Measurements from ENCODE around the gene ATP9B. TPM values are rescaled to one million over a fixed set of nuclear protein-coding genes. Genes with fewer than 3 reads are reported as not detected.

Gene ATP9B
- total RNA-seq, 2 experiments from 2014 or later: 15.9 to 16.6 TPM

GRCh38 chr18:79336556-79337142 is 267.5 kb downstream of the ATP9B start:
- H3K27ac Mint-ChIP-seq: no peak overlapping the region
- peaks cover 23% of the 10 kb centered on the region for H3K36me3 Mint-ChIP-seq
- POLR2A ChIA-PET: no interaction called here
- H3K4me1 Mint-ChIP-seq (ENCODE audit: low read depth): no peaks in the 10 kb centered on the region
- peaks cover 8% of the 10 kb centered on the region for H3K9me3 Mint-ChIP-seq
- DNase-seq: no peak
- intact Hi-C loops (cut with micrococcal nuclease): no loop called here
- no peaks in the 10 kb centered on the region for H3K27me3 Mint-ChIP-seq
- no peak overlapping the region for H3K4me3 Mint-ChIP-seq
- CTCF ChIA-PET: no interaction called here

GRCh38 chr18:79337184-79337583 is 268.0 kb downstream of the ATP9B start:
- ChIA-PET CTCF (no interaction called here), POLR2A (no interaction called here)
- no peaks in the 10 kb centered on the region for H3K4me1 Mint-ChIP-seq (ENCODE audit: low read depth)
- peaks cover 8% of the 10 kb centered on the region for H3K9me3 Mint-ChIP-seq
- peaks cover 23% of the 10 kb centered on the region for H3K36me3 Mint-ChIP-seq
- intact Hi-C loops (cut with micrococcal nuclease): no loop called here
- DNase-seq: no peak
- H3K27ac Mint-ChIP-seq: no peak overlapping the region
- H3K27me3 Mint-ChIP-seq: no peaks in the 10 kb centered on the region
- H3K4me3 Mint-ChIP-seq: no peak overlapping the region

GRCh38 chr18:79337620-79338019 is 268.4 kb downstream of the ATP9B start:
- intact Hi-C loops (cut with micrococcal nuclease): no loop called here
- Mint-ChIP-seq H3K36me3 (peaks cover 23% of the 10 kb centered on the region), H3K4me3 (no peak overlapping the region), H3K27ac (no peak overlapping the region), H3K9me3 (peaks cover 8% of the 10 kb centered on the region), H3K27me3 (no peaks in the 10 kb centered on the region), H3K4me1 (ENCODE audit: low read depth) (no peaks in the 10 kb centered on the region)
- DNase-seq: no peak
- ChIA-PET POLR2A (no interaction called here), CTCF (no interaction called here)

- Mint-ChIP-seq H3K9me3 (peaks cover 8% of the 10 kb centered on the region), H3K27ac (no peak overlapping the region), H3K27me3 (no peaks in the 10 kb centered on the region), H3K4me1 (ENCODE audit: low read depth) (no peaks in the 10 kb centered on the region), H3K36me3 (peaks cover 23% of the 10 kb centered on the region), H3K4me3 (no peak overlapping the region)
- ChIA-PET POLR2A (no interaction called here), CTCF (no interaction called here)
- no peak for DNase-seq
- intact Hi-C loops (cut with micrococcal nuclease): no loop called here
These were observed 270.1 kb downstream of the ATP9B start for GRCh38 chr18:79339094-79339908.

DNA sequence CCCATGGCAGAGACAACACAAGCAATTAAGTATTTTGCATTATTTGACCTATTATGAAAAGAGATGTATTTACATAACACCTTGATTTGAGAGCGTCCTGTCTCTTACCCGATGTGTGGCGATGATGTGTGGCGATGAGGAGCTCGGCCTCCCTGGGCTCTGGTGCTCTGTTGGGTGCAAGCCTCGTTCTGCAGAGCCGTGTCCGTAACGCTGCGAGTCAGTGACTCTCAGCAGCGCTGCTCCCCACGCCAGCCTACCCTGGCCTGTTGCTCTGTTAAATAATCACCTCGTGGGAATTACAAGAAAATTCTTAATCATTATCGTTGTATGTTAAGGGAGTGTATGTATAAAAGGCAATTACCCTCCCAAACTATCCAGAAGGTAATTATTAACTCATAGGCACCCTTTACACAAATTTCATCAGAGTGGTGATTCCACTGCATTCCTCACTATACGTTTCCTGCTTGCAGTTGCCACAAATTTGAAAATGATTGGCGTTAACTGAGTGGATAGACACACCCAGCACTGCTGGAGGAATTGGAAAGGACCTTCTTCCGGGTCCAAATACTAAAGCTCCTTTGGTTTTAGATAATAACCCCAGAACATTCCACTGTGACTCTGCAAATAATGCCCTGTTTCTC is 274.5 kb downstream of the ATP9B start:
- CTCF ChIA-PET: no interaction called here
- peaks cover 29% of the 10 kb centered on the region for H3K36me3 Mint-ChIP-seq

GRCh38 chr18:79344208-79344581 is 275.0 kb downstream of the ATP9B start:
- H3K27me3 Mint-ChIP-seq: no peaks in the 10 kb centered on the region
- DNase-seq: no peak
- CTCF ChIA-PET: no interaction called here
- peaks cover 1% of the 10 kb centered on the region for H3K9me3 Mint-ChIP-seq
- H3K27ac Mint-ChIP-seq: no peak overlapping the region
- H3K36me3 Mint-ChIP-seq: peaks cover 25% of the 10 kb centered on the region
- H3K4me1 Mint-ChIP-seq (ENCODE audit: low read depth): no peaks in the 10 kb centered on the region
- intact Hi-C loops (cut with micrococcal nuclease): no loop called here
- POLR2A ChIA-PET: no interaction called here
- no peak overlapping the region for H3K4me3 Mint-ChIP-seq

More for the DNA sequence above, 274.5 kb downstream of the ATP9B start:
- POLR2A ChIA-PET: no interaction called here
- no peak for DNase-seq
- Mint-ChIP-seq H3K27ac (no peak overlapping the region), H3K4me3 (no peak overlapping the region), H3K27me3 (no peaks in the 10 kb centered on the region), H3K9me3 (peaks cover 6% of the 10 kb centered on the region), H3K4me1 (ENCODE audit: low read depth) (no peaks in the 10 kb centered on the region)
- intact Hi-C loops (cut with micrococcal nuclease): no loop called here

DNA sequence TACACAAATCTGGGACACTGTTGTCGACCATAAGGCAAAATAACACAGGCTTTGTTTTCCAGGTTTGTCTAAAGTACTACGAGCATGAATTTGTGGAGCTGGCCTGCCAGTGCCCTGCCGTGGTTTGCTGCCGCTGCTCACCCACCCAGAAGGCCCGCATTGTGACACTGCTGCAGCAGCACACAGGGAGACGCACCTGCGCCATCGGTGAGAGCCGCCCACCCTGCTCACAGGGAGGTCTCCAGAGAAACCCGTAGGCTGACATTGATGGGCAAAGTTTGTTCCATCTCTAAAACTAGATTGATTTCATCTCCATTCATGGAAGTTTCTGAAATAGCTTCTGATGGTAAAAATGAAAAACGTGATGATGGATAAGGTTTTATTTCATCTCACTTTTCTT is 276.2 kb downstream of the ATP9B start:
- Mint-ChIP-seq H3K9me3 (no peaks in the 10 kb centered on the region), H3K4me1 (ENCODE audit: low read depth) (no peaks in the 10 kb centered on the region), H3K27ac (no peak overlapping the region), H3K4me3 (no peak overlapping the region), H3K36me3 (peaks cover 22% of the 10 kb centered on the region), H3K27me3 (no peaks in the 10 kb centered on the region)
- no peak for DNase-seq
- ChIA-PET CTCF (no interaction called here), POLR2A (no interaction called here)
- intact Hi-C loops (cut with micrococcal nuclease): no loop called here

DNA sequence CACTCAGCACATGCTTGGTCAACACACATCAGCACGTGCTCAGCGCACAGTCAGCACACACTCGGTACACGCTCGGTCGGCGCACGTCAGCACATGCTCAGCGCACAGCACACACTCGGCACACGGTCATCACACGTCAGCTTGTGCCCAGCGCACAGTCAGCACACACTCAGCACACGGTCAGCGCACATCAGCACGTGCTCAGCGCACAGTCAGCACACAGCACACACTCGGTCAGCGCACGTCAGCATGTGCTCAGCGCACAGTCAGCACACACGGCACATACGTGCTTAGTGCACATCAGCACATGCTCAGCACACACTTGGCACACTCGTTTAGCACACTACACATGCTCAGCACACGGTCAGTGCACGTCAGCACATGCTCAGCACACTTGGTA is 276.8 kb downstream of the ATP9B start:
- ChIA-PET CTCF (no interaction called here), POLR2A (no interaction called here)
- peaks cover 22% of the 10 kb centered on the region for H3K36me3 Mint-ChIP-seq
- DNase-seq: no peak
- H3K4me1 Mint-ChIP-seq (ENCODE audit: low read depth): no peaks in the 10 kb centered on the region
- H3K4me3 Mint-ChIP-seq: no peak overlapping the region
- H3K27me3 Mint-ChIP-seq: no peaks in the 10 kb centered on the region
- intact Hi-C loops (cut with micrococcal nuclease): no loop called here
- H3K9me3 Mint-ChIP-seq: no peaks in the 10 kb centered on the region
- no peak overlapping the region for H3K27ac Mint-ChIP-seq

DNA sequence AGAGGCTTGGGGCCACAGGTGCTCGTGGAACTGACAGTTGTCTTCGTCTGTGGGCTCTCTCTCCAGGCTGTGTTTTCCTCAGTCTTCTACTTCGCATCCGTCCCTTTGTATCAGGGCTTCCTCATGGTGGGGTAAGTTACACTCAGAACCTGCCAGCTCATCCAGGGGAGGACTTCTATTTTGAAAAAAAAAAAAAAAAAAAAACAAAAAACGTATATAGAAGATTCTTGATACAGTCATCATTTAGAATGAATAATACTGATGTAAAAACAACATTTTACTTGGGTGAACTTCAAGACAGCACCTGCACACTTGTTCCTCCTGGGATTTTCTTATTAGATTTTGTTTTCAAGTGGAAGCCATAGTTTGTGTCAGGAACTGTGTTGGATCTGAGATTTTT is 278.9 kb downstream of the ATP9B start:
- CTCF ChIA-PET: no interaction called here
- Mint-ChIP-seq H3K4me1 (ENCODE audit: low read depth) (no peaks in the 10 kb centered on the region), H3K27ac (no peak overlapping the region), H3K4me3 (no peak overlapping the region), H3K36me3 (peaks cover 22% of the 10 kb centered on the region), H3K9me3 (no peaks in the 10 kb centered on the region), H3K27me3 (no peaks in the 10 kb centered on the region)
- no peak for DNase-seq
- intact Hi-C loops (cut with micrococcal nuclease): no loop called here
- POLR2A ChIA-PET: no interaction called here

GRCh38 chr18:79352432-79352831 is 283.2 kb downstream of the ATP9B start:
- H3K27me3 Mint-ChIP-seq: no peaks in the 10 kb centered on the region
- H3K9me3 Mint-ChIP-seq: no peaks in the 10 kb centered on the region
- ChIA-PET POLR2A (no interaction called here), CTCF (no interaction called here)
- no peak overlapping the region for H3K27ac Mint-ChIP-seq
- H3K36me3 Mint-ChIP-seq: peaks cover 3% of the 10 kb centered on the region
- no peak for DNase-seq
- no peak overlapping the region for H3K4me3 Mint-ChIP-seq
- intact Hi-C loops (cut with micrococcal nuclease): no loop called here
- H3K4me1 Mint-ChIP-seq (ENCODE audit: low read depth): no peaks in the 10 kb centered on the region

DNA sequence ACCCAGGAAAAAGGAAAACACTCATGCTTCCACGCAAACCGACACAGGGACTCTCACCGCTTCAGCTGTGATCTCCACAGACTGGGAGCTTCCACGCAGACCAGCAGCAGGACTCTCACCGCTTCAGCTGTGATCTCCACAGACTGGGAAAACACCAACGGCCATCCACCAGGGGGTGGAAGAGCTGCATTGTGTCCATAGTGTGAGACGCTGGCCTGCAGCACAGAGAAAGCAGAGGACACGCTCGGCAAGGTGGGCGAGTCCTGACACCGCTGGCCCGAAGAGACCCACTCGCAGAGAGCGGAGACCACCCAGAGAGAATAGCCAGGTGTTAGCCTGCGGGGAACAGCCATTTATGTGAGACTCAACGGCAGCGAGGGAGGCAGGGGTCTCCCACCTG is 284.1 kb downstream of the ATP9B start:
- intact Hi-C loops (cut with micrococcal nuclease): no loop called here
- ChIA-PET CTCF (no interaction called here), POLR2A (no interaction called here)
- Mint-ChIP-seq H3K27me3 (no peaks in the 10 kb centered on the region), H3K36me3 (peaks cover 3% of the 10 kb centered on the region), H3K27ac (no peak overlapping the region), H3K9me3 (no peaks in the 10 kb centered on the region), H3K4me3 (no peak overlapping the region), H3K4me1 (ENCODE audit: low read depth) (no peaks in the 10 kb centered on the region)
- no peak for DNase-seq

DNA sequence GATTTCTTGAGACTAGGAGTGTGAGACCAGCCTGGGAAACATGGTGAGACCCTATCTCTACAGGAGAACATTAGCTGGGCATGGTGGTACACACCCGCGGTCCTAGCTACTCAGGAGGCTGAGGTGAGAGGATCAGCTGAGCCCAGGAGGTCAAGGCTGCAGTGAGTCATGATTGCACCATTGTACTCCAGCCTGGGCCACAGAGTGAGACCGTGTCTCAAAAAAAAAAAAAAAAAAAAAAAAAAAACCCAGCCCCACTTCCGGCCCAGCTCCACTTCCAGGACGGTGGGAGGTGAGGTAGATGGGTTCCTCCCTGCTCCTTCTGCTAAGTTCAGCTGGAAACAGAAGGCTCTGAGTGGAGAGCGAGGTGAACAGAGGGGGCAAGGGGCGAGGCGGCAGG is 285.2 kb downstream of the ATP9B start:
- H3K27ac Mint-ChIP-seq: no peak overlapping the region
- no peaks in the 10 kb centered on the region for H3K27me3 Mint-ChIP-seq
- intact Hi-C loops (cut with micrococcal nuclease): no loop called here
- POLR2A ChIA-PET: interaction anchor here (0.6 kb wide), 1 partner anchor 22 kb away, joined by 3 read pairs; no protein-coding TSS in a partner anchor
- H3K9me3 Mint-ChIP-seq: no peaks in the 10 kb centered on the region
- CTCF ChIA-PET: no interaction called here
- no peak for DNase-seq
- peaks cover 2% of the 10 kb centered on the region for H3K36me3 Mint-ChIP-seq
- no peak overlapping the region for H3K4me3 Mint-ChIP-seq
- no peaks in the 10 kb centered on the region for H3K4me1 Mint-ChIP-seq (ENCODE audit: low read depth)
